Raji (cell line): Measurements from ENCODE around the gene SZRD1.

Experiments
- POLR2A ChIP-seq: IDR thresholded peaks from 2 replicates; pipeline ENCODE4 v1.6.1; 2011; ENCODE audit warnings: low read depth, low read length, control low read depth; ENCODE audit not compliant: insufficient read depth

The SZRD1 gene

DNA sequence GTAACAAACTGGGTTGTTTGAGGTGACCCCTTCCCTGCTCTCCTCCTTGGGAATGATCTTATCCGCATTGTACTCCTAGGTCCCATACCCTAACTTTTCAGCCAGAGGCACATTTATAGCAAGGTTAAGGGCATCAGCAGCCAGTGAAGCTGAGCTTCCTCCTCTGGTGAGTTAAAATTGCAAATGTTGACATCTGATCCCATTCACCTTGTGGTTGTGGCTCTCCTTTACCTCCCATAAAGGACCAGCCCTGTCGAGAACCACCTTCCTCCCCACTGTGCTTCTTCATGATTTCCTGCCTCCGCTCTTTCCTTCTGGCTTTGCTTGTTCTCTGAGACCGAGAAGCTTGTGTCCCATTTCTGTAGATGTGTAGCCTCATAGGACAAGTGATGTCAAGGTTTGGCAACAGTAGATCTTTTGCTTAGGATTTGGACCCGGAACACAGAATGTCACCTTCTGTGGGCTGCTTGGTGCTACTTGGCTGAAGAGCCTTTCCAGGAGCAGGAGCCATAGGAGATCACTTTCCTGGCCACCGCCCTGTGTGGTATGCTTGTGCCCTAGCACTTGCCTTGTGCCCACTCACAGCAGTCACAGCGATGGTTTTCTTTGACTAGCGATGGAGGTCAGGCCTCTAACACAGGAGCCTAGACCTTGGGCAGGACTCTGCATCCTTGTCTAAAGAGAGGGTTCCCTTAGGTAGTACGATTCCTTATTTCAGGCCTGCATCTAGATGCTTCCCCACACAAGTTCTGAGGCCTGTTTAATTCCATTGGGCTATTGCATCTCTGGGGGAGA is 18.8 kb downstream of the SZRD1 start:
- no peak for TF ChIP-seq POLR2A

- TF ChIP-seq POLR2A = no peak
These were observed 19.5 kb downstream of the SZRD1 start for GRCh38 chr1:16386454-16387113.

- TF ChIP-seq POLR2A = no peak
These were observed 20.5 kb downstream of the SZRD1 start for GRCh38 chr1:16387201-16388188.

GRCh38 chr1:16391411-16391810 is 24.4 kb downstream of the SZRD1 start:
- no peak for TF ChIP-seq POLR2A

- TF ChIP-seq POLR2A = no peak
These were observed 25.9 kb downstream of the SZRD1 start for GRCh38 chr1:16392740-16393569.

GRCh38 chr1:16393570-16394521 is 26.8 kb downstream of the SZRD1 start:
- no peak for TF ChIP-seq POLR2A

DNA sequence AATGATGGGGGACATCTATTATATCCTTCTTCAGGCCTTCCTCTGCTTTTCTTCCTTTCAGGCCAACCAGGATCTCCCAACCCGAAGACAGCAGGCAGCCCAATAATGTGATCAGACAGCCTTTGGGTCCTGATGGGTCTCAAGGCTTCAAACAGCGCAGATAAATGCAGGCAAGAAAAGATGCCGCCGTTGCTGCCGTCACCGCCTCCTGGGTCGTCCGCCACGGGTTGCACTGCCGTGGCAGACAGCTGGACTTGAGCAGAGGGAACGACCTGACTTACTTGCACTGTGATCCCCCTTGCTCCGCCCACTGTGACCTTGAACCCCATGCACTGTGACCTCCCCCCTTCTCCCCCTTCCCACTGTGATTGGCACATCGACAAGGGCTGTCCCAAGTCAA is 27.9 kb downstream of the SZRD1 start:
- TF ChIP-seq POLR2A = no peak

GRCh38 chr1:16396591-16396990 is 29.5 kb downstream of the SZRD1 start:
- no peak for TF ChIP-seq POLR2A

DNA sequence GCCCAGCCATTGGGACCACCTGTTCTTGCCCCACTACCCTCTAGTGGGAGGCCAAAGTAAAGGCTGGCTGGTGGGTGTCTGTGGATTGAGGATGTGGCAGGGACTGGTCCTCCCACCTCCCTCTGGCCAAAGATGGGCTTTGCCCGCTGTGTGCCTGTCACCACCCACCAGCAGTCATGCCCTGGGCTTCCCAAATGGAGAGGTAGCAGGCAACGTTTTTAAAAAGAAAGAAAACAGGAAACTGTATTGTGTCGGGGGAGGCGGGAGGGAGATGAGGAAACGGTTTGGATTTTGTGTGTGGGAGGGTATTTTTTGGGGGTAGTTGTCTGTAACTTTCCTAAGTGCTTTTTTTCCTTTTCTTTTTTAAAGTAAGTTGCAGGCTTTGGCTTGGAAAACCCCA is 30.1 kb downstream of the SZRD1 start:
- no peak for TF ChIP-seq POLR2A

DNA sequence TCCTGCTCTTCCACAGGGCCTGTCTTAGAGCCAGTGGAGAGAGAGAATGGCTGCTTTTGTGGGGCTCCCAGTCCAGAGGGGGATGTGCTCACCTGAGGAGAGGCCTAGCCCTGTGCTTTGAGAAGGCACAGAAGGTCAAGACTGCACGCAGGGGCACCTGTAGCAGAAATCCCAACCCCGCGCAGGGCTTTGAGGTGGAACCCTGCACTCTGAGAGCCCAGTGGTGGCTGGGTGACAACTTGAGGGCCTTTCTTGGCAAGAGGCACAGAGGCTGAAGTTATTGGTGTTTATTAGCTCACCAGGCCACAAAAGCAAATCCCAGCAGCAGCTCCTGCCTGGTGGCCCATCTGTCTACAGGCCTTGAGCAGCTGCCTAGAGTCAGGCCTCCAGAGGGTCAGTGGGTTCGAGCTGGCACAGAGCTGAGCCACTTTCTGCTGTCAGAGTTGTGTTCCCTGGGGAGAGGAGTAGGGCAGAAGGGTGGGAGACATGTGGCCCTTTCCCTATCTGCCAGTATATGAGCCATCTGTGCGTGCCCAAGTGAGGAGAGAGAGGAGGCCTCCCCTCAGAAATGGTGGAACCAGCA is 31.4 kb downstream of the SZRD1 start:
- TF ChIP-seq POLR2A = no peak

DNA sequence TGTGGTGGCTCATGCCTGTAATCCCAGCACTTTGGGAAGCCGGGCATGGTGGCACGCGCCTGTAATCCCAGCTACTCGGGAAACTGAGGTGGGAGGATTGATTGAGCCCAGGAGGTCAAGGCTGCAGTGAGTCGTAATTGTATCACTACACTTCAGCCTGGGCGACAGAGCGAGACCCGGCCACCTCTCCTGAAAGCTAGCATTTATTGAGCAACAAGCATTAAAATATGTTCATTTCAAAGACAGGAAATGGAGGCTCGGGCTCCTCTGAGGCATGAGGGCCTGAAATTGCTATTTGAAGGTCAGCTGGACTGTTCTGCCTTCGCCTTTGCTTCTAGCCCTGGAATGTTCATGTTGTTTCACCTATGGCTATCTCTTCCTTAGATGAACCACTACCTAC is 35.7 kb downstream of the SZRD1 start:
- no peak for TF ChIP-seq POLR2A

DNA sequence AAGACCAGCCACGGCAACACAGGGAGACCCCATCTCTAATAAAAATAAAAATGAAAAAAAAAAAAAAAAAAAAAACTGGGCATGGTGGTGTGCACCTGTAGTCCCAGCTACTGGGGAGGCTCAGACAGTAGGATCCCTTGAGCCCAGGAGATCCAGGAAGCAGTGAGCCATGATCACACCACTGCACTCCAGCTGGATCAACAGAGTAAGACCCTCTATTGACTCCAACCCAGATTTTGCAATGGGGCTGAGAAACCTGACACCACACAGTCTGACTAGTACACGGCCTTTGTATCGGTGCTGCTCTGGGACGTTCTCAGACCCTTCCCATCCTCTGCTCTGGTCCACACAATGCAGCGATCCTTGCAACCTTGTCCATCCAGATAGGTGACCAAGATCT is 38.4 kb downstream of the SZRD1 start:
- TF ChIP-seq POLR2A = no peak

GRCh38 chr1:16406868-16407267 is 39.8 kb downstream of the SZRD1 start:
- no peak for TF ChIP-seq POLR2A
